ENCODE measurements around the gene THBS3. TPM values are rescaled to one million over a fixed set of nuclear protein-coding genes. Genes with fewer than 3 reads are reported as not detected.

Gene THBS3
- total RNA-seq, 1 experiment from 2014 or later, result 36.8 TPM

- intact Hi-C loops (cut with micrococcal nuclease; ENCODE audit: unreplicated experiment), result no loop called here
- Mint-ChIP-seq H3K36me3 (ENCODE audit: insufficient read depth, unreplicated experiment) (peaks cover 28% of the 10 kb centered on the region), H3K27ac (ENCODE audit: unreplicated experiment) (peak overlapping the region; percentile 10), H3K9me3 (ENCODE audit: low read depth, unreplicated experiment) (no peaks in the 10 kb centered on the region), H3K4me3 (ENCODE audit: low read depth, unreplicated experiment) (peak overlapping the region; percentile 12), H3K4me1 (ENCODE audit: low read depth, unreplicated experiment) (peaks cover 37% of the 10 kb centered on the region), H3K27me3 (ENCODE audit: unreplicated experiment) (peaks cover 57% of the 10 kb centered on the region)
- TF ChIP-seq CTCF (IDR thresholded peaks at IDR 0.05; ENCODE audit: unreplicated experiment), result no peak
- TSS peak; percentile 79 for BruUV-seq (replicated peaks)
- no peak for DNase-seq
- CTCF ChIA-PET, result interaction anchor here (3.3 kb wide), 1 partner anchor 14 kb away, joined by 19 read pairs; the partner anchor contains the start of genes KRTCAP2 and TRIM46
These were observed 20.2 kb downstream of the THBS3 start for GRCh38 chr1:155187456-155187891.

DNA sequence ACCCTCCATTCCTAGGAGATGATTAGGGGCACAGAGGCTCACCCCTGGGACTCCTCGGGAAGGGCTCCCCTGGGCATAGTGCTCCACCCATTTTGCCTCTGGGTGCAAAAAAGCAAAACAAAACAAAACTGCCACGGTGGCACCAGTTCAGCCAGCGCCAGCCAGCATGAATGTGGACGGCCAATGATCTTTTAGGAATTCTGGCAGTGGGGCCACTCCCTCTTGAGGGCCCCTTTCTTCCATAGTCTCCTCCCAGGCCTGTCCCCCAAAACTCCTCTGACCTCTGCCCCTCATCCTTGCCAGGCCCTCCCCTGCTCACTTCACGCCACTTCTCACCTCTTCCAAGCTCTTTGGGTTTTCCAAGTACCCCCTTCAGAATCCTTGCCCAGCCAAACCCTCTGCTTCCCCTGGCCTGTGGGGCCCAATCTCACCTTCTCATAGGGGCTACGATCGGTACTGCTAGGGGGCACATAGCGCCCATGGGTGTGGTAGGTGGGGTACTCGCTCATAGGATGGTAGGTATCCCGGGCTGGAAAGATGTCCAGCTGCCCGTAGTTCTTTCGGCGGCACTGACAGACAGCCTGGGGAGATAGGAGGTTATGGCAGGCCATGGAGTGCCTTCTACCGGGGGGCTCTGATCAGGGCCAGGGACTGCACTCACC, 20.8 kb downstream of the THBS3 start:
- CTCF ChIA-PET, result interaction anchor here (0.7 to 3.3 kb wide), 2 partner anchors 8 to 14 kb away, joined by 3 to 19 read pairs; partner anchors contain the start of genes KRTCAP2 and TRIM46
- no peak for DNase-seq
- H3K27ac Mint-ChIP-seq (ENCODE audit: unreplicated experiment), result peak overlapping the region; percentile 10
- peaks cover 25% of the 10 kb centered on the region for H3K36me3 Mint-ChIP-seq (ENCODE audit: insufficient read depth, unreplicated experiment)
- BruUV-seq (replicated peaks), result no TSS peak
- TF ChIP-seq CTCF (IDR thresholded peaks at IDR 0.05; ENCODE audit: unreplicated experiment), result no peak
- H3K9me3 Mint-ChIP-seq (ENCODE audit: low read depth, unreplicated experiment), result no peaks in the 10 kb centered on the region
- H3K27me3 Mint-ChIP-seq (ENCODE audit: unreplicated experiment), result peaks cover 57% of the 10 kb centered on the region
- H3K4me1 Mint-ChIP-seq (ENCODE audit: low read depth, unreplicated experiment), result peaks cover 37% of the 10 kb centered on the region
- intact Hi-C loops (cut with micrococcal nuclease; ENCODE audit: unreplicated experiment), result no loop called here
- H3K4me3 Mint-ChIP-seq (ENCODE audit: low read depth, unreplicated experiment), result peak overlapping the region; percentile 12

GRCh38 chr1:155186067-155186793, 21.5 kb downstream of the THBS3 start:
- Mint-ChIP-seq H3K4me3 (ENCODE audit: low read depth, unreplicated experiment) (peak overlapping the region; percentile 12), H3K4me1 (ENCODE audit: low read depth, unreplicated experiment) (peaks cover 37% of the 10 kb centered on the region), H3K27ac (ENCODE audit: unreplicated experiment) (peak overlapping the region; percentile 10), H3K36me3 (ENCODE audit: insufficient read depth, unreplicated experiment) (peaks cover 23% of the 10 kb centered on the region), H3K27me3 (ENCODE audit: unreplicated experiment) (peaks cover 57% of the 10 kb centered on the region), H3K9me3 (ENCODE audit: low read depth, unreplicated experiment) (no peaks in the 10 kb centered on the region)
- BruUV-seq (replicated peaks), result TSS peak; percentile 4
- peak; percentile 47 for DNase-seq
- CTCF ChIA-PET, result interaction anchor here (0.7 to 3.3 kb wide), 5 partner anchors 8 to 65 kb away, joined by 3 to 19 read pairs (median 4); partner anchors contain the start of genes KRTCAP2 and TRIM46
- intact Hi-C loops (cut with micrococcal nuclease; ENCODE audit: unreplicated experiment), result no loop called here
- TF ChIP-seq CTCF (IDR thresholded peaks at IDR 0.05; ENCODE audit: unreplicated experiment), result no peak

GRCh38 chr1:155185783-155186066, 22.0 kb downstream of the THBS3 start:
- intact Hi-C loops (cut with micrococcal nuclease; ENCODE audit: unreplicated experiment), result no loop called here
- H3K4me1 Mint-ChIP-seq (ENCODE audit: low read depth, unreplicated experiment), result peaks cover 37% of the 10 kb centered on the region
- no peak for DNase-seq

More at GRCh38 chr1:155185783-155186066, 22.0 kb downstream of the THBS3 start:
- Mint-ChIP-seq H3K9me3 (ENCODE audit: low read depth, unreplicated experiment) (no peaks in the 10 kb centered on the region), H3K36me3 (ENCODE audit: insufficient read depth, unreplicated experiment) (peaks cover 23% of the 10 kb centered on the region), H3K4me3 (ENCODE audit: low read depth, unreplicated experiment) (no peak overlapping the region), H3K27ac (ENCODE audit: unreplicated experiment) (no peak overlapping the region), H3K27me3 (ENCODE audit: unreplicated experiment) (peaks cover 57% of the 10 kb centered on the region)
- no peak for TF ChIP-seq CTCF (IDR thresholded peaks at IDR 0.05; ENCODE audit: unreplicated experiment)
- no TSS peak for BruUV-seq (replicated peaks)
- CTCF ChIA-PET, result interaction anchor here (0.7 to 3.3 kb wide), 4 partner anchors 8 to 65 kb away, joined by 3 to 19 read pairs (median 8); partner anchors contain the start of genes KRTCAP2 and TRIM46
